Fibroblast of skin of scalp (primary cell): ENCODE measurements around the gene HSPB6.
"Not testable (repeated sequence)": the region's sequence is repeated elsewhere in the genome, so short reads cannot be mapped to it uniquely, and the experiment has no call there.

Experiments used
- DNase-seq: peaks from one replicate; pipeline ENCODE4 v3.0.0-alpha.2; 2013

Gene HSPB6

GRCh38 chr19:35785339-35785627 lies 28.5 kb upstream of the HSPB6 start:
- no peak for DNase-seq

- DNase-seq = no peak
Measured at GRCh38 chr19:35784503-35785338, 27.9 kb upstream of the HSPB6 start.

GRCh38 chr19:35783469-35784434 lies 26.9 kb upstream of the HSPB6 start:
- no peak for DNase-seq

- no peak for DNase-seq
Measured at GRCh38 chr19:35782589-35782988, 25.8 kb upstream of the HSPB6 start.

GRCh38 chr19:35781650-35782049 lies 24.8 kb upstream of the HSPB6 start:
- no peak for DNase-seq

GRCh38 chr19:35780717-35781116 lies 23.9 kb upstream of the HSPB6 start:
- DNase-seq = no peak

GRCh38 chr19:35780058-35780457 lies 23.2 kb upstream of the HSPB6 start:
- DNase-seq = no peak

GRCh38 chr19:35779033-35779432 lies 22.2 kb upstream of the HSPB6 start:
- DNase-seq = no peak

GRCh38 chr19:35777961-35778360 lies 21.1 kb upstream of the HSPB6 start:
- no peak for DNase-seq

- DNase-seq = no peak
Measured at GRCh38 chr19:35777086-35777841, 20.4 kb upstream of the HSPB6 start.

- DNase-seq = no peak
Measured at GRCh38 chr19:35776102-35776788, 19.4 kb upstream of the HSPB6 start.

GRCh38 chr19:35775298-35776101 lies 18.7 kb upstream of the HSPB6 start, which contains the start of gene ARHGAP33:
TSS of gene ARHGAP33 (plus strand) at chr19:35775564. CDS start at chr19:35775659, 95 bp downstream.
- peak; percentile 97 for DNase-seq

- DNase-seq = no peak
Measured at GRCh38 chr19:35775046-35775297, 18.1 kb upstream of the HSPB6 start.

GRCh38 chr19:35774274-35775045 lies 17.6 kb upstream of the HSPB6 start:
- DNase-seq = no peak

GRCh38 chr19:35773020-35773806 lies 16.4 kb upstream of the HSPB6 start:
- no peak for DNase-seq

- not testable (repeated sequence) for DNase-seq
Measured at GRCh38 chr19:35772362-35772761, 15.5 kb upstream of the HSPB6 start.

GRCh38 chr19:35768082-35768421 lies 11.2 kb upstream of the HSPB6 start:
- no peak for DNase-seq

GRCh38 chr19:35767288-35768081 lies 10.7 kb upstream of the HSPB6 start:
- no peak for DNase-seq

- no peak for DNase-seq
Measured at GRCh38 chr19:35766571-35767104, 9.8 kb upstream of the HSPB6 start.
